HepG2 (cell line): Measurements from ENCODE around the gene TBC1D1. TPM values are rescaled to one million over a fixed set of nuclear protein-coding genes. Genes with fewer than 3 reads are reported as not detected.

ENCODE experiments used
- AHR ChIP-seq: IDR thresholded peaks from 2 replicates; pipeline ENCODE4 v1.6.1; 2018; ENCODE audit warnings: missing genetic modification reagents, missing compliant biosample characterization
- ASH2L ChIP-seq: fragments of 300-600, 200-600 bp; sonication (generic); IDR thresholded peaks from 2 replicates; pipeline ENCODE4 v1.7.0; 2017; ENCODE audit warnings: low read depth, mild to moderate bottlenecking, moderate library complexity, mixed read lengths, low read length; ENCODE audit not compliant: insufficient read length
- BRD4 ChIP-seq: sonication (generic); formaldehyde crosslinking; IDR thresholded peaks from 2 replicates; pipeline ENCODE4 v1.4.0; 2020; ENCODE audit warnings: missing genetic modification reagents
- E2F5 ChIP-seq: sonication (generic); formaldehyde crosslinking; conservative IDR thresholded peaks from 2 replicates; pipeline ENCODE4 v1.4.0; 2020; ENCODE audit warnings: missing genetic modification reagents
- ETV6 ChIP-seq: sonication (generic); formaldehyde crosslinking; conservative IDR thresholded peaks from 2 replicates; pipeline ENCODE4 v1.4.0; 2020; ENCODE audit warnings: missing genetic modification reagents
- FOXP4 ChIP-seq: sonication (generic); formaldehyde crosslinking; IDR thresholded peaks from 2 replicates; pipeline ENCODE4 v1.4.0; 2020; ENCODE audit warnings: missing genetic modification reagents
- KMT2B ChIP-seq: IDR thresholded peaks from 2 replicates; pipeline ENCODE4 v1.6.1; 2016; ENCODE audit warnings: missing genetic modification reagents, missing compliant biosample characterization
- MYC ChIP-seq: sonication (generic); formaldehyde crosslinking; IDR thresholded peaks from 2 replicates; pipeline ENCODE4 v1.9.0; 2021; ENCODE audit warnings: missing genetic modification reagents, borderline replicate concordance
- NR3C1 ChIP-seq: sonication (generic); formaldehyde crosslinking; IDR thresholded peaks from 2 replicates; pipeline ENCODE4 v1.4.0; 2020; ENCODE audit warnings: missing genetic modification reagents
- PAX8 ChIP-seq: sonication (generic); formaldehyde crosslinking; IDR thresholded peaks from 2 replicates; pipeline ENCODE4 v1.8.0; 2022; ENCODE audit warnings: mild to moderate bottlenecking, missing genetic modification reagents, borderline replicate concordance
- POLR2AphosphoS5 ChIP-seq: IDR thresholded peaks from 2 replicates; pipeline ENCODE4 v1.6.1; 2012; ENCODE audit warnings: low read depth, low read length
- PRDM15 ChIP-seq: sonication (generic); formaldehyde crosslinking; IDR thresholded peaks from 2 replicates; pipeline ENCODE4 v1.4.0; 2020; ENCODE audit warnings: missing genetic modification reagents
- RORA ChIP-seq: sonication (generic); formaldehyde crosslinking; IDR thresholded peaks from 2 replicates; pipeline ENCODE4 v1.5.0; 2020; ENCODE audit warnings: mild to moderate bottlenecking, missing genetic modification reagents, moderate library complexity
- SRSF9 ChIP-seq: fragments of 200-400 bp; formaldehyde crosslinking; IDR thresholded peaks from 2 replicates; pipeline ENCODE4 v1.6.1; 2018; ENCODE audit warnings: borderline replicate concordance, mild to moderate bottlenecking, low read depth, low read length; ENCODE audit not compliant: insufficient read depth, poor library complexity, severe bottlenecking
- TOE1 ChIP-seq: sonication (generic); formaldehyde crosslinking; IDR thresholded peaks from 2 replicates; pipeline ENCODE4 v1.4.0; 2020; ENCODE audit warnings: mild to moderate bottlenecking, missing genetic modification reagents
- ZBTB42 ChIP-seq: sonication (generic); formaldehyde crosslinking; IDR thresholded peaks from 2 replicates; pipeline ENCODE4 v1.5.0; 2020; ENCODE audit warnings: mild to moderate bottlenecking, missing genetic modification reagents
- ZFP1 ChIP-seq: IDR thresholded peaks from 2 replicates; pipeline ENCODE4 v1.6.1; 2016
- ZNF124 ChIP-seq: sonication (generic); formaldehyde crosslinking; IDR thresholded peaks from 2 replicates; pipeline ENCODE4 v1.4.0; 2020; ENCODE audit warnings: missing genetic modification reagents
- ZNF18 ChIP-seq: sonication (generic); formaldehyde crosslinking; IDR thresholded peaks from 2 replicates; pipeline ENCODE4 v1.8.0; 2022; ENCODE audit warnings: mild to moderate bottlenecking, missing genetic modification reagents; ENCODE audit not compliant: insufficient replicate concordance
- ZNF335 ChIP-seq: sonication (generic); formaldehyde crosslinking; IDR thresholded peaks from 2 replicates; pipeline ENCODE4 v1.4.0; 2020; ENCODE audit warnings: missing genetic modification reagents
- ZNF720 ChIP-seq: sonication (generic); formaldehyde crosslinking; IDR thresholded peaks from 2 replicates; pipeline ENCODE4 v1.4.0; 2020; ENCODE audit warnings: missing genetic modification reagents
- ZNF777 ChIP-seq: sonication (generic); formaldehyde crosslinking; IDR thresholded peaks from 2 replicates; pipeline ENCODE4 v1.4.0; 2020; ENCODE audit warnings: missing genetic modification reagents
- ZSCAN20 ChIP-seq: sonication (generic); formaldehyde crosslinking; IDR thresholded peaks from 2 replicates; pipeline ENCODE4 v1.4.0; 2020; ENCODE audit warnings: missing genetic modification reagents, mild to moderate bottlenecking, borderline replicate concordance
- polyA plus RNA-seq, 8 experiments: library from polyadenylated mRNA; depleted of rRNA in 3 of 8; stranded (reverse) in 7 of 8; unstranded in 1 of 8; fragments of >200 nt; fragmentation: Illumina TruSeq in 4 of 8; extraction: Trizol in 4 of 8; gene quantifications; 2 replicates each; pipeline versions ENCODE4 v1.2.1 to v1.2.3, GENCODE V29; 2011 to 2016; ENCODE audit warnings: low read depth in 4 of 8, missing spikeins in 1 of 8, mixed read lengths in 1 of 8; ENCODE audit not compliant: insufficient read depth in 1 of 8
- total RNA-seq, 5 experiments: library from RNA; depleted of rRNA; stranded (reverse); fragments of >200 nt; fragmentation: Illumina TruSeq; extraction: Trizol; gene quantifications; 2 replicates each; pipeline ENCODE4 v1.2.3, GENCODE V29; 2016; ENCODE audit warnings: low read depth in 1 of 5

Gene TBC1D1
- total and polyA plus RNA-seq, 2 of the 13 experiments (the other 11 are each of a cell fraction or from before 2014, with no cell fraction given): 37.3 to 62.8 TPM

- no peak for TF ChIP-seq PRDM15
- peak; percentile 61 for TF ChIP-seq ASH2L
- no peak for TF ChIP-seq ZNF18 (CRISPR knock-in tag)
- TF ChIP-seq ZNF335: peak; percentile 71; the same call in 1 of the 2 replicates
- no peak for TF ChIP-seq KMT2B
- no peak for TF ChIP-seq SRSF9
- no peak for TF ChIP-seq TOE1 (CRISPR knock-in tag)
- no peak for TF ChIP-seq ZFP1 (CRISPR knock-in tag)
- TF ChIP-seq ETV6 (CRISPR knock-in tag): no peak
- no peak for TF ChIP-seq NR3C1 (CRISPR knock-in tag)
- TF ChIP-seq ZNF124 (CRISPR knock-in tag): no peak; the same call in 1 of the 2 replicates
- 0 out of 2 replicates have a peak, but pooled peaks have one; percentile 19 for TF ChIP-seq POLR2AphosphoS5
- TF ChIP-seq MYC (CRISPR knock-in tag): peak; percentile 43; the same call in 1 of the 2 replicates
- TF ChIP-seq FOXP4 (CRISPR knock-in tag): peak; percentile 83
- TF ChIP-seq AHR (CRISPR knock-in tag): no peak
- TF ChIP-seq ZSCAN20 (CRISPR knock-in tag): no peak
- no peak for TF ChIP-seq ZNF720
- no peak for TF ChIP-seq ZBTB42 (CRISPR knock-in tag)
- TF ChIP-seq ZNF777 (CRISPR knock-in tag): no peak
- TF ChIP-seq E2F5: no peak
- TF ChIP-seq BRD4 (CRISPR knock-in tag): 0 out of 2 replicates have a peak, but pooled peaks have one; percentile 49
- TF ChIP-seq PAX8 (CRISPR knock-in tag): no peak
- TF ChIP-seq RORA (CRISPR knock-in tag): no peak
These were observed 269.8 kb downstream of the TBC1D1 start (continued) for GRCh38 chr4:38160487-38161207.
